ENCODE measurements around the gene IMPA2.

IMPA2 gene

GRCh38 chr18:12008842-12009580, 27.7 kb downstream of the IMPA2 start:
- DNase-seq (ENCODE audit: low spot score) = no peak

GRCh38 chr18:12009581-12010140, 28.4 kb downstream of the IMPA2 start:
- no peak for DNase-seq (ENCODE audit: low spot score)

DNA sequence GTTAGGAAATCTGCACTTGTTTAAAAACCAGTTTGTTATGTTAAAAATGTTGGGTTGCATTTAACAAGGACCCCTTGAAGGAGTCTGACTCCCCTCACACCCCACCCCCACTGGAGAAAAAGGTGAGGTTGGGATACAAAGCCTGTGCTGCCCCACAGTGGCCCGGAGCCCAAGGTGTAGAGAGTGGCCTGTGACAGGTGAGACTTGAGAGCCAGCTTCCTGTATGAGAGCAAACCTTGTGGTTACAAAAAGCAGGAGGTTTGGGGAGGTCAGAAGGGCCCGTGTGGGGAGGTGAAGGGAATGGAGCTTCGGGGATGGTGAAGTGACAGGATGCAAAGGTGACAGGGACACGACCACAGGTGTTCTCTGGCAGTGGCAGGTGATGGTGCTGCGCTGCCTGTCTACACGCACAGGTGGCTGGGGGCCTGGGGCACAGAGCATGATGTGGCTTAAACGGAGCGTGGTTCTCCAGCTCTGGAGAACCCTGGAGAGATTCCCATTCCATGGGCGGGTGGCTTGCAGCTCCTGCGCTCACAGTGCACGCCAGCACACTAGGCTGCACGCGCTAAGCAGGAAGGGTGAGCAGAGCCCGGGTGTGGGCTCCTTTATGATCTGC, 29.0 kb downstream of the IMPA2 start:
- DNase-seq (ENCODE audit: low spot score) = no peak

DNA sequence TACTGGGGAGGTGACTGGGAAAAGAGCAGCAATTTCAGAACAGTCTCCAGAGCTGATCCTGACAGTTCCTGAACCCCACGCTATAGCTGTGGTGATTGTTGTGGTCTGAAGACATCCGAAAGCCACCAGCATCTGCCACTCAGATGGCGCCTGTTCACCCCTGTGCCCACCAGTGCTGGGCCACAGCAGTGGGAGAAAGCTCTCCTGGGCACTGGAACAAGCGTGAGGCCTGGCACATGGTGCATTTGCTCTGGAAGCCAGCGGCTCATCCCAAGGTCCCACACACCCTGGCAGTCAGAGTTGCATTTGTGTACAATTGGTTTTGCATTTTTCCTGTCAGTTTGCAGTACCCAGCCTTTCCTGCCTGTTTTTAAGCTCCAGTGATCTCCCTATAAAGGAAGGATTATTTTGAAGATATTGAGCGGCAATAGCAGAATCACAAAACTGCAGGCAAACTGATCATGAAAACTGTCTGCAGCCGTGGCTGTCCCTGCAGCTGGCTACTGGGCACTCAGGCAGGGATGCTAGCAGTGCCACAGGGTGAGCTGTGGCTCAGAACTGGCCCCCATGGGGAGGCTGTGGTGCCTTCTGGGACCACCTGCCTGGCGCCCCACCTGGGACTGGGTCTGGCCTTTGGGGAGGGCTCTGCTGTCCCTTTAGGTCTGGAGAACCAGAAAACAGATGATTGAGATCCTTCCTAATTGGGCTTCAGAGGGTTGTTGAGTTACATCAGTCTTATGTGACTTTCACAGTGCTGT, 30.1 kb downstream of the IMPA2 start:
- DNase-seq (ENCODE audit: low spot score) = no peak

GRCh38 chr18:12011957-12012549, 30.7 kb downstream of the IMPA2 start:
- DNase-seq (ENCODE audit: low spot score) = no peak

GRCh38 chr18:12012697-12013096, 31.4 kb downstream of the IMPA2 start:
- DNase-seq (ENCODE audit: low spot score) = no peak

DNA sequence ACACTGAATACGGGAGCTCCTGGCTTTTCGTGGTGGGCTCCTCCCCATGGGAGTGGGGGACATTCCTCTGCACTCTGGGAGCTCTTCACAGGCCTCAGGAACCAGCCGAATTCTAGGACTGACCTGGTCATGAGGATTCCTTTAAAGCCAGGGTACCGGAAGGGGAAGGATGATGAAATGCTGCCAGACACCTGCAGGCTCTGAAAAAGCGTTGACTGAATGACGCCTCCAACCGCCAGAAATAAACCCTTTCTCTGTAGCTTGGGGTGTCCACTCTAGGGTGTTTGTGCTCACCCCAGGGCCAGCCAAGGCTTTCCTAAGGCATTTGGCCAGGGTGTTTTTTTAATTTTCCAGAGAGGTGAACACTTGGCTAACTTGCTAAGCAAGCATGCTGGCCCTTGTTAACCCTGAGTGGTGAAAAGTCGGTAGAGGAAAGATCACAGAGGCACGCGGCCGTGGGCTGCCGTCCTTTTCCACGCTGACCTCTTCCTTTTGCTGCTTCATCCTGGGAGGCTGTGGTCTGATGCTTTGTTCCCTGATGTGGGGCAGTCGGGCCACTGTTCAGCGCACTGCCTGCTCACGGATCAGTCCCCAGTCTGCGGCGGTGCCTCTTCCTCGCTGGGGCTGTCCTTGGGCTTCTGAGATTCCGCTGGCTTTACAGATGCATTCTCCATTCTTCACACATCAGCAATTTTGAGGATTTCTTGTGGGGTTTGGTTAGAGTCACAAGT, 32.0 kb downstream of the IMPA2 start:
- peak; percentile 40 for DNase-seq (ENCODE audit: low spot score)

DNA sequence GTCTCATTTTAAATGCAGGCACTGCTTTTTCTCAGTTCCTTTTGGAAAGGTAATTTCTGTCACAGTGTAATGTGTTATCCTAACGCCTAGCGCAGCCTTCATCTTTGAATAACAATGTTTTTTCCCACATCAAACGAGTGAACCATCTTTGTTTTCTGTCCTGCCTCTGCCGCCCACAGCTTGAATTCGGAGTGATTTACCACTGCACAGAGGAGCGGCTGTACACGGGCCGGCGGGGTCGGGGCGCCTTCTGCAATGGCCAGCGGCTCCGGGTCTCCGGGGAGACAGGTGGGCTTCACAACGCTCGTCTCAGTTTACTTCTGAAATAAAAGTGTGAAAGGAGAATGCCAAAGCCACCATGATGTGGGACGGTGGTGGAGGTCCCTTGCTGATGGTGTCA, 32.8 kb downstream of the IMPA2 start:
- no peak for DNase-seq (ENCODE audit: low spot score)

DNA sequence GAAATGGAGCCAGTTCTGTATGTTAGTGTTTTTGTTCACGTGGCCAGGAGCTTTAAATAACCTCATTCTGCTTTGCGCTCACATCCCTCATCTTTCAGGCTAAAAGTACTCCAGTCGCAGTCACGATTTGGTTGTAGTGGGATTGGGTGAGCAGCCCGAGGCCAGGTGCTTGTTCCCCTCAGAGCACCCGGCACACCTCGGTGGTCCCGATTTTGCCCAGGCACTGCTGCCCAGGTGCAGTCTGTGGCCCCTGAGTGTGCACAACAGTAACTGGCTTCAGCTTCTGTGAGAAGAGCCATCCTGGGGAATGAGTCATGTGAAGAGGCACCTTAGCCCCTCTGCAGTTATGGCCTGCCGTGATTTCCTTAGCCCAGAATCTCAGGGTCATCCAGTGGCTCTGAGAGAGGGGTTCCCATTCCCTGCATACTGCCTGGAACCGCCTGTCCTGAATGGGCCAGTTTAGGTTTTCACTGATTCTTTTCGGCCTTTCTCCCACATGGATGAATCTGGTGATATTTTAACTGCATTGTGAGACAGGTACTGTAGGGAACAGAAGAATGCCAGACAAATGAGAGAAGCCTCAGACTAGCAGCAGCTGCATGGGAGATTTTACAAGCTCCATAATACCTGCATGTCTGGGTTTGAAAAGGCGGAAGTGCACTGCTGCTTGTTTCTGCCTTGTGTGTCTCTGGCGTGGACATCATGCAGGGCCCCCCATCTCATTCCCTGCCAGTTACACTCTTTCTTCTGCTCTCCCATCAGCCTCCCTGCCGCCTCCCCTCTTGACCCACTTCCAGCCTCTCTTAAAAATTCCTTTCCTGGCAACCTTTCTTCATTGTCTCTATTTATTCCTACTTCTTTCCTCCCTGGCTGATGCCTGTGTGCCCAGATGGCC, 33.5 kb downstream of the IMPA2 start:
- no peak for DNase-seq (ENCODE audit: low spot score)

DNA sequence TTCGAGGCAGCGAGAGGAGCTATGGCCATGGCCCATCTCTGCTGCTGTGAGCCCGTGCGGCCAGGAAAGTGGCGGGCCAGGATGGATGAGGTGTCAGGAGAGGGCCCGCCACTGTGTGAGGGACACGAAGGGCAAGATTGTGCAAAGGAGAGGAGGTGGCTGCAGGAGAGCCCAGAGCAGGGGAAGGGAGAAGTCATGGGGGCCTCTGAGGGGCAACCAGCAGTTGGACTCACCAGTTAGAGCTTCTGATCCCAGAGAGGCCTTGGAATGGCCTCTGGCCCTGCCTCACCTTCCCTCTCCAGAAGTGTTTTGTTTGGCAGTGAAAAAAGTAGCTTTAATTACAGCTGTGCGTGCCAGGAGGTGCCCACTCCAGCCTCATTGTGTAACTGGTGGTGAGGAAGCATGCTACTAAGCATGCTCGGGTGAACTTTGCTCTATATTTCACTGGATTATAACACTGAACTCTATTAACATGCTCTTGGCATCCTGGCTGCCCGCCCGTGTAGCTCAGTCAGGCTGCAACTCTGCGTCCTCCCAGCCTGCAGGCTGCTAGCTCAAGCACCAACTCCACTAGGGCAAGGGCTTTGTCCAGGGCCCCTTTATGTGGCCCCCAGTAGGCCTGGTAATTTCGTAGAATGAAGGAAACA, 34.2 kb downstream of the IMPA2 start:
- DNase-seq (ENCODE audit: low spot score) = no peak

- no peak for DNase-seq (ENCODE audit: low spot score)
Observed at GRCh38 chr18:12017081-12017480, 35.8 kb downstream of the IMPA2 start.

GRCh38 chr18:12018861-12019260, 37.6 kb downstream of the IMPA2 start:
- DNase-seq (ENCODE audit: low spot score) = no peak

DNA sequence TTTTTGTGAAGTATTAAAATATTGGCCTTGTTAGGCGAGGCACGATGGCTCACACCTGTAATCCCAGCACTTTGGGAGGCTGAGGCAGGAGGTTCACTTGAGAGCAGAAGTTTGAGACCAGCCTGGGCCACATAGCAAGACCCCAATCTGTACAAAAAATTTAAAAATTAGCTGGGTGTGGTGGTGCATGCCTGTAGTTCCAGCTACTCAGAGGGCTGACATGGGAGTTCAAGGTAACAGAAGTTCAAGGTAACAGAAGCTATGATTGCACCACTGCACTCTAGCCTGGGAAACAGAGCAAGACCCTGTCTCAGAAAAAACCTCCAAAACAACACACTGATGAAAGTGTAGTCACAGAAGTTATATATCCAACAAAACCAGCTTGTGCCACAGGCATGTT, 39.8 kb downstream of the IMPA2 start:
- DNase-seq (ENCODE audit: low spot score) = no peak

- DNase-seq (ENCODE audit: low spot score) = no peak
Observed at GRCh38 chr18:12021596-12021995, 40.3 kb downstream of the IMPA2 start.

- no peak for DNase-seq (ENCODE audit: low spot score)
Observed at GRCh38 chr18:12023375-12023774, 42.1 kb downstream of the IMPA2 start.

- no peak for DNase-seq (ENCODE audit: low spot score)
Observed at GRCh38 chr18:12026562-12026961, 45.3 kb downstream of the IMPA2 start.

- no peak for DNase-seq (ENCODE audit: low spot score)
Observed at GRCh38 chr18:12027046-12027445, 45.7 kb downstream of the IMPA2 start.

- no peak for DNase-seq (ENCODE audit: low spot score)
Observed at GRCh38 chr18:12027480-12027879, 46.2 kb downstream of the IMPA2 start.

DNA sequence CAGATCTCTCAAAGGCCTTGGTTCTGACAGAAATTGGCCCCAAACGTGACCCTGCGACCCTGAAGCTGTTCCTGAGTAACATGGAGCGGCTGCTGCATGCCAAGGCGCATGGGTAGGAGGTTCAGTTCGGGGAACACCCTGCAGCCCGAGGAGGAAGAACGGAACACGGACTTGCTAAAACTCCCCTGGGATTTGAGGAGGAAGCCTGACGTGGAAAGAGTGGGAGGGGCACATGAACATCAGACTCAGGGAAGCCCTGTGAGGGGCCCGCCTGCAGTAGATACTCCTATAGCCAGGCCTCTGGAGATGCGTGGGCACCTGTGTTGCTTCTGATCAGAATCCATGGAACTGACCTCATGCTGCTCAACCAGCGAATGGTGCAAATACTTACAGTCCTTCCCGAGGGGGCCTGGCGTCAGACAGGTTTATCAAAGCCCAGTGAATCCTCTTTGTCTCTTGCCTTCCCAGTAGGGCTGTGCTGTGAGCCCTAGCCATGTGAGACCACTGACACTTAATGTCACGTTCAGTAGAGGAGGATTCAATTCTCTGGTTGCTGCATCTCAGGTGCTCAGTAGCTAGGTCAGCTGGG, 46.8 kb downstream of the IMPA2 start:
- no peak for DNase-seq (ENCODE audit: low spot score)

DNA sequence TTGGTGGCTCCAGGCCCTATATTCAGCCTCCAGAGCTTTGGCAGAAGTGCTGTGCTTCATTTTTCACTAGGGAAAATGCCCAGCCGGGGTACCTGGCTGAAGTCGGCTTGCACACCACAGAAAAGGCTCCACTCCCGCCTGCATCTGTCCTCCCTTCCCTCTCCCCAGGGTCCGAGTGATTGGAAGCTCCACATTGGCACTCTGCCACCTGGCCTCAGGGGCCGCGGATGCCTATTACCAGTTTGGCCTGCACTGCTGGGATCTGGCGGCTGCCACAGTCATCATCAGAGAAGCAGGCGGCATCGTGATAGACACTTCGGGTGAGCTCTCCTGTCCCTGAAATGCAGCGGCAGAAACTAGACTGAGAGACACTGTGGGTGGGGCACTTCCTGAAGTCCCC, 47.4 kb downstream of the IMPA2 start:
- DNase-seq (ENCODE audit: low spot score) = no peak

Measured in NAMALWA (cell line).